Right lobe of liver (tissue), 4 donors: ENCODE measurements around the gene PRMT3.

ENCODE experiments used
- POLR2A ChIP-seq: fragments of 450-650 bp; IDR thresholded peaks from one replicate; pipeline ENCODE4 v1.6.1; 2017; ENCODE audit warnings: antibody characterized with exemption, mild to moderate bottlenecking
- TF ChIP-seq, protein P1 (sequence below), 4 donors: fragments of 200-600 bp in 3 of 4; fragments of 450-650 bp in 1 of 4; IDR thresholded peaks; one replicate each; pipeline versions ENCODE4 v1.5.1 to v1.8.0; 2016 to 2022; ENCODE audit warnings: antibody characterized with exemption in 4 of 4, mild to moderate bottlenecking in 2 of 4
- donor health status: DM: no; HTN: no; CAD: no.
- donor health status: DM: no; HTN: no; CAD: no.
- donor health status: DM: no; HTN: yes; CAD: no.

DNA sequence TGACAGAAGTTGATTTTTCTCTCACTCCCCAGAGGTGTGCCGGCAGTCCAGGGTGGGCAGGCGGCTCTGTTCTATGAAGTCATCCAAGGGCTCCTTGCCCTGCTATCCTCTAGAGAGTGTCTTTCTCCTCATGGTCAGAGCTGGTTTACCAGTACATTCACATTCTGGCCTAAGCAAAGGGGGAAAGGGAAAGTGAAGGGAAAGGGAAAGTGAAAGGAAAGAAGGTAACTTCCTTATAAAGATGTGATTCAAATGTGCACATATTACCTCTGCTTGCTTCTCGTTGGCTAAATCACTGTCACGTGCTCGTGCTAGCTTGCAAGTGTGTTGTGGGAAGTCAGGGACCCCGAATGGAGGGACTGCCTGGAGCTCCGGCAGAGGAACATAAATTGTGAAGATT, 26.9 kb upstream of the PRMT3 start:
- TF ChIP-seq, protein P1, sequence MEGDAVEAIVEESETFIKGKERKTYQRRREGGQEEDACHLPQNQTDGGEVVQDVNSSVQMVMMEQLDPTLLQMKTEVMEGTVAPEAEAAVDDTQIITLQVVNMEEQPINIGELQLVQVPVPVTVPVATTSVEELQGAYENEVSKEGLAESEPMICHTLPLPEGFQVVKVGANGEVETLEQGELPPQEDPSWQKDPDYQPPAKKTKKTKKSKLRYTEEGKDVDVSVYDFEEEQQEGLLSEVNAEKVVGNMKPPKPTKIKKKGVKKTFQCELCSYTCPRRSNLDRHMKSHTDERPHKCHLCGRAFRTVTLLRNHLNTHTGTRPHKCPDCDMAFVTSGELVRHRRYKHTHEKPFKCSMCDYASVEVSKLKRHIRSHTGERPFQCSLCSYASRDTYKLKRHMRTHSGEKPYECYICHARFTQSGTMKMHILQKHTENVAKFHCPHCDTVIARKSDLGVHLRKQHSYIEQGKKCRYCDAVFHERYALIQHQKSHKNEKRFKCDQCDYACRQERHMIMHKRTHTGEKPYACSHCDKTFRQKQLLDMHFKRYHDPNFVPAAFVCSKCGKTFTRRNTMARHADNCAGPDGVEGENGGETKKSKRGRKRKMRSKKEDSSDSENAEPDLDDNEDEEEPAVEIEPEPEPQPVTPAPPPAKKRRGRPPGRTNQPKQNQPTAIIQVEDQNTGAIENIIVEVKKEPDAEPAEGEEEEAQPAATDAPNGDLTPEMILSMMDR (IDR thresholded peaks at IDR 0.05): no peak
- TF ChIP-seq POLR2A: no peak
